GM19395 (cell line): ENCODE data around the gene COL25A1.

Source experiments
- ATAC-seq: cut with Tn5 transposase; IDR thresholded peaks from one replicate; pipeline ENCODE4 v1.9.1; 2021; ENCODE audit warnings: mild to moderate bottlenecking, moderate library complexity; ENCODE audit not compliant: unreplicated experiment

COL25A1 gene

GRCh38 chr4:108787106-108787505, 515.4 kb downstream of the COL25A1 start:
- no peak for ATAC-seq

DNA sequence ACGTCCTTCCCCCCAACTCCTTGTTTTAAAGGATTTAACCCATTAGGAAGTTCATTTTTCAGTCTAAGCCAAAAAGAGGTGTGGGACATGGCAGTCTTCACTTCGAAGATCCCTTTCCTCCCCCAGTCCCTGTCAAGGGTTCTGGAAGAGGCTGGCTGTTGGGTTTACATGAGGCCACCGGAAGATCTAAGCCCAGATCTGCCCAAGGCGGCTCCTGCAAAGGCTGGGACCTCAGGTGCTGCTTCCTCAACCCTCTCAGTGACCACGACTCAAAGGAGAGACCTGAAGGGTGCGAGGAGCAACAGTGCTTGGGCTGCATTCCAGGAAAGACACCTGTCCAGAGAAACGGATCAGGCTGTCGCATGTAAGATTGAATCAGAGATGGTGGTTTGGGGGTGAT, 516.1 kb downstream of the COL25A1 start:
- no peak for ATAC-seq

DNA sequence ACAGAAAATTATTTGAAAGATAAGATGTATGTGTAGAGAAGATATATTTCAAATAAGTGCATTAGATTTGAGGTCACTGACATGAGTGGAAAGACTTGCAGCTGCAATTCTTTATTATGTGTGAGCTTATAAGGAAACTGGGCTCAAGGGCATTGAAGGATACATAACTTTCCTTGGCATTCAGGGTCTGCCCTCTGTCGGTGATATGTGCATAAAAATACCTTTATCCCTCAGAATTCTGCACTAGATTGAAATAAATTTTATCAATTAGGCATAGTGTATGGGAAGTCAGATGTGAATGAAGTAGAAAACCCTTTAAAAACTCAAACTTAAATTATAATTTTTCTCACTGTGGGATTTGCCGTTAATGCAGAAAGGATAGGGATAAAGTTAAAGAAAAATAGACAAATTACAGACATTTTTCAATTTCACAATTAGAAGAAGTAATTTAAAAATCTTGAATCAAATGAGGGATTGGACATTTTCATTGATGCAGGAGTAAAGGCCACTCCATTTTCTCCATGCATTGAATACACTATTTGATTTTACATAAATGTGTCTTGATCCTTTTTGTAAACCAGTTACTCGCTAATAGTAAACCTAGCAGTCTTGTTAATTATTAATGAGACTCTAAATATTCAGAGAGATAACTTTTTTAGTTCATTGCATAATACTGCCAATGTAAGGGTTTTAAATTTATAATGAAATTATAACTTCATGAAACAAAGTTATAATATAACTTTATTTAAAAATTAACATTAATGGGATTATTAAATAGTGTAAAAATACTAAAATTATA, 518.6 kb downstream of the COL25A1 start:
- no peak for ATAC-seq

GRCh38 chr4:108779958-108780357, 522.5 kb downstream of the COL25A1 start:
- no peak for ATAC-seq

DNA sequence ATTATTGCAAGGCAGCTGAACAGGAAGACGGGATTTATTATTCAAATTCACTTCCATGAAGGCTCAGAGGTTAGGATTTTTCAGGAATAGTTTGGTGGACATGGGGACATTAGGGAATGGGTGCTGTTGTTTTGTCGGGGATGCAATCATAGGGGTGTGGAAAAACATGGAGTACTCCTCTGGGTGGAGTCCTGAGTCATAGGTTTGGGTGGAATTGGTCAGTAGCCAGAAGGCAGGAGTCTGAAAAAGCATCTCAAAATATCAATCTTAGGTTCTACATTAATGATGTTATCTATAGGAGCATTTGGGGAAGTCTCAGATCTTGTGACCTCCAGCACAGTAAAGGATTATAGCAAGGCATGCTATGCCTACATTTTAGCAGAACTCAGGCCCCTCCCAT, 525.1 kb downstream of the COL25A1 start:
- ATAC-seq = no peak

DNA sequence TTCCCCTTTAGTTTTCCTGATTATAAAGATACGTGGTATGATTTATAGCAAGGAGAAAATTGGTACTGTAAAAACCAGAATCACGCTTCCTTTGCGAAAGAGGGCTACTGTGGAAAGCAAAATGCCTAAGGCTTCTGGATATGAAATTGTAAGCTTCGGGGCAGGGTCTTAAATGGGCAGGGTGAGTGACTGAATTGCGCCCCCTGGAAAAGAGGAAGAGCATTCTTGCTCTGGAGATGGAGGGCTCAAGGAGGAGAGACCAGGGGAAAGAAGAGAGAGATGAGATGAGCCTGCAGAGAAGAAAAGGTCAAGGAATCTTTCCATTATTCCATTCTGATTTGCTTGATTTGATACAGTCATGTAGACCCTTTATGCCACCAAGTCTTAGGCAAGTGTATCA, 526.5 kb downstream of the COL25A1 start:
- no peak for ATAC-seq

- ATAC-seq = no peak
Measured at GRCh38 chr4:108774809-108775530, 527.5 kb downstream of the COL25A1 start.

- ATAC-seq = no peak
Measured at GRCh38 chr4:108772402-108772801, 530.1 kb downstream of the COL25A1 start.

DNA sequence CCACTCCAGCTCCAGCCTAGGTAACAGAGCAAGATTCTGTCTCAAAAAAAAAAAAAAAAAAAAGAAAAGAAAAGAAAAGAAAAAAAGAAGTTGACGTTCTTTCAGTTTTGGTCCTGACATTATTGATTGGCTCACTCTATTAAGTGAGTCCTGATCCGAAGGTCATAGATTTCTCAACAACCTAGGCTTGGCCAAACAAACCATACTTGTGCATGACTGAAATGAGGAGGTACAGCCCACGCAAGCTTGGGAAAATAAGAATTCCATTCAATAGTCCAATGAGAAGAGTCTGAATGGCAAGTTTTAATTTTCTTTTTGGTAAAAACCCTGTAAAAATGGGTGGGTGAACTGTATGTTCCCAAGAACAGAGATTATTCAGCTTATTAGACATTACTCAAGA, 536.4 kb downstream of the COL25A1 start:
- ATAC-seq = no peak

GRCh38 chr4:108763986-108764385, 538.5 kb downstream of the COL25A1 start:
- ATAC-seq = no peak

DNA sequence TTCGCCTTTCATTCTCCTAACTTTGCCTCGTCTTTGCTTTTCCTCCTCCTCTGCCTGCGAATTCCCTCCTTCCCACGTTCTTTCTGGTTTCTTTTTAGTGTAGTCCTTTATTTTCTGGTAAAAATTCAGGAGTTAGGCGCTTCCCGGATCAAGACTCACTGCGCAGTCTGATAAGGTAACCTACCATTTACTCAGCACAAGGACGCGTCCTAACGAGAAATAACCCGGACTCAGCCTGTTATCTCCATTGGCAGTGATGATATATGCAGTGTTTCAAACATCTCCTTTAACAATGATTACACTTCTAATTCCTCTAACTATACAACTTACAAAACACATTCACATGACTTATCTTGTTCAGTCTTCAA, 539.2 kb downstream of the COL25A1 start:
- no peak for ATAC-seq

DNA sequence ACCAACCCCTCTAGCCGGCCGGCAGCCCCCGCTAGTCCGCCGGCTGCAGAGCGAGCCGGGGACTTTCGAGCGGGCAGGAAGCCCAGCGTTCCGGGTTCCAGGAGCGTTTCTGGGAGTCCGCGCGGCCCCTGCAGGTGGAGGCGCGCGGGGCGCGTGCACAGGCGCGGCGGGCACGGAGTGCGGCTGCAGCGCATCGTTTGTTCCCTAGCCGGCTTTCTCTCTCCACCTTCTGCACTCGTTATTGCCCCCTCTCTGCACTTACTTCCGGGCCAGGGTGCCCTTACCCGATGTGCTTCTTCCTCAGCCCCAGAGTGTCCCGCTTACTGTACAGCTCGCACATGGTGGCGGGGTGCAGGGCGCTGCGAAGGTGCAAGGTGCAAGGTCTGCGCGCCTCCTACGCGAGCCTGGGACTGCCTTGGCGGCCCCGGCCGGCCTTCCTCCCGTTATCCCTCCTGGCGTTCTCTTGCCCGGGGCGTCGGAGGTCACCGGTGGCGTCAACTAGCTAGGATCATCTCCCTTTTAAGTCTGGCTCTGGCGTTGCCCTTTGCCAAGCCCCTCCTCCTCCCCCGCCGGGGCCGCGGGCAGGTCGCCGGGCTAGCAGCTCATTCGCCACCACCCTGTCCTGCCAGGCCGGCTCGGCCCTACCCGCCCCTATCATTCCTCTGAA, 539.8 kb downstream of the COL25A1 start, which contains the start of gene ETNPPL:
TSS of gene ETNPPL (minus strand) at position 495 of the 667 bp plus-strand sequence. CDS start at position 340, 155 bp downstream.
- no peak for ATAC-seq
